IPS-15b (cell line): ENCODE results near the gene PHKA2.
A peak's percentile ranks its signal among the peaks of the same experiment; 100 is the strongest.

ENCODE experiments used
- H3K27me3 ChIP-seq: one replicate; pipeline ENCODE4 v1.6.1; 2013; ENCODE audit warnings: low read length; ENCODE audit not compliant: control insufficient read depth, insufficient read depth
- H3K36me3 ChIP-seq: one replicate; pipeline ENCODE4 v1.6.1; 2013; ENCODE audit warnings: low read length; ENCODE audit not compliant: control insufficient read depth, insufficient read depth
- H3K4me1 ChIP-seq: one replicate; pipeline ENCODE4 v1.6.1; 2013; ENCODE audit warnings: mild to moderate bottlenecking, low read length; ENCODE audit not compliant: control insufficient read depth, insufficient read depth
- H3K4me3 ChIP-seq: one replicate; pipeline ENCODE4 v1.5.1; 2013; ENCODE audit warnings: low read depth, low read length
- H3K9ac ChIP-seq: one replicate; pipeline ENCODE4 v1.6.1; 2013; ENCODE audit warnings: low read depth, mild to moderate bottlenecking, low read length
- H3K9me3 ChIP-seq: one replicate; pipeline ENCODE4 v1.6.1; 2013; ENCODE audit warnings: mild to moderate bottlenecking, low read length; ENCODE audit not compliant: control insufficient read depth, insufficient read depth

The PHKA2 gene

GRCh38 chrX:18895189-18895951, 88.5 kb downstream of the PHKA2 start:
- H3K4me1 ChIP-seq = no peaks in the 10 kb centered on the region
- no peaks in the 10 kb centered on the region for H3K27me3 ChIP-seq
- H3K36me3 ChIP-seq = peaks cover 7% of the 10 kb centered on the region
- no peaks in the 10 kb centered on the region for H3K9me3 ChIP-seq
- no peak overlapping the region for H3K4me3 ChIP-seq
- no peak overlapping the region for H3K9ac ChIP-seq

GRCh38 chrX:18894156-18894555, 89.8 kb downstream of the PHKA2 start:
- no peaks in the 10 kb centered on the region for H3K27me3 ChIP-seq
- no peak overlapping the region for H3K4me3 ChIP-seq
- H3K36me3 ChIP-seq = peaks cover 7% of the 10 kb centered on the region
- no peak overlapping the region for H3K9ac ChIP-seq
- no peaks in the 10 kb centered on the region for H3K4me1 ChIP-seq
- H3K9me3 ChIP-seq = no peaks in the 10 kb centered on the region

GRCh38 chrX:18893536-18893935, 90.4 kb downstream of the PHKA2 start:
- Histone ChIP-seq H3K9ac (no peak overlapping the region), H3K27me3 (no peaks in the 10 kb centered on the region), H3K4me3 (no peak overlapping the region), H3K36me3 (peaks cover 7% of the 10 kb centered on the region), H3K9me3 (no peaks in the 10 kb centered on the region), H3K4me1 (no peaks in the 10 kb centered on the region)

GRCh38 chrX:18892899-18893298, 91.0 kb downstream of the PHKA2 start:
- peaks cover 7% of the 10 kb centered on the region for H3K36me3 ChIP-seq
- H3K4me1 ChIP-seq = no peaks in the 10 kb centered on the region
- no peaks in the 10 kb centered on the region for H3K9me3 ChIP-seq
- H3K9ac ChIP-seq = no peak overlapping the region
- H3K4me3 ChIP-seq = no peak overlapping the region
- no peaks in the 10 kb centered on the region for H3K27me3 ChIP-seq

- H3K9me3 ChIP-seq = no peaks in the 10 kb centered on the region
- no peak overlapping the region for H3K4me3 ChIP-seq
- H3K36me3 ChIP-seq = no peaks in the 10 kb centered on the region
- H3K4me1 ChIP-seq = no peaks in the 10 kb centered on the region
- no peak overlapping the region for H3K9ac ChIP-seq
- no peaks in the 10 kb centered on the region for H3K27me3 ChIP-seq
These were observed 92.4 kb downstream of the PHKA2 start for GRCh38 chrX:18891548-18891945.

GRCh38 chrX:18890724-18891547, 93.0 kb downstream of the PHKA2 start:
- no peak overlapping the region for H3K4me3 ChIP-seq
- no peaks in the 10 kb centered on the region for H3K36me3 ChIP-seq
- no peaks in the 10 kb centered on the region for H3K27me3 ChIP-seq
- H3K4me1 ChIP-seq = peaks cover 5% of the 10 kb centered on the region
- no peaks in the 10 kb centered on the region for H3K9me3 ChIP-seq
- H3K9ac ChIP-seq = no peak overlapping the region

- no peaks in the 10 kb centered on the region for H3K27me3 ChIP-seq
- H3K36me3 ChIP-seq = no peaks in the 10 kb centered on the region
- H3K4me1 ChIP-seq = peaks cover 7% of the 10 kb centered on the region
- no peak overlapping the region for H3K9ac ChIP-seq
- H3K4me3 ChIP-seq = no peak overlapping the region
- no peaks in the 10 kb centered on the region for H3K9me3 ChIP-seq
These were observed 93.9 kb downstream of the PHKA2 start for GRCh38 chrX:18890049-18890381.

GRCh38 chrX:18889346-18890048, 94.4 kb downstream of the PHKA2 start:
- H3K4me1 ChIP-seq = peaks cover 7% of the 10 kb centered on the region
- H3K27me3 ChIP-seq = no peaks in the 10 kb centered on the region
- no peaks in the 10 kb centered on the region for H3K36me3 ChIP-seq

GRCh38 chrX:18888281-18888680, 95.6 kb downstream of the PHKA2 start:
- H3K9me3 ChIP-seq = no peaks in the 10 kb centered on the region
- peaks cover 7% of the 10 kb centered on the region for H3K4me1 ChIP-seq
- no peak overlapping the region for H3K4me3 ChIP-seq
- H3K9ac ChIP-seq = no peak overlapping the region
- no peaks in the 10 kb centered on the region for H3K27me3 ChIP-seq
- no peaks in the 10 kb centered on the region for H3K36me3 ChIP-seq

More at GRCh38 chrX:18889346-18890048, 94.4 kb downstream of the PHKA2 start:
- Histone ChIP-seq H3K4me3 (no peak overlapping the region), H3K9ac (no peak overlapping the region), H3K9me3 (no peaks in the 10 kb centered on the region)

GRCh38 chrX:18887825-18888212, 96.1 kb downstream of the PHKA2 start:
- no peak overlapping the region for H3K4me3 ChIP-seq
- no peaks in the 10 kb centered on the region for H3K36me3 ChIP-seq
- H3K27me3 ChIP-seq = no peaks in the 10 kb centered on the region
- no peaks in the 10 kb centered on the region for H3K9me3 ChIP-seq
- no peak overlapping the region for H3K9ac ChIP-seq
- H3K4me1 ChIP-seq = peaks cover 7% of the 10 kb centered on the region

- peaks cover 7% of the 10 kb centered on the region for H3K4me1 ChIP-seq
- no peaks in the 10 kb centered on the region for H3K27me3 ChIP-seq
These were observed 96.6 kb downstream of the PHKA2 start for GRCh38 chrX:18887177-18887824.

More at GRCh38 chrX:18887177-18887824, 96.6 kb downstream of the PHKA2 start:
- H3K36me3 ChIP-seq = no peaks in the 10 kb centered on the region
- H3K9ac ChIP-seq = no peak overlapping the region
- peak overlapping the region; percentile 43 for H3K4me3 ChIP-seq
- no peaks in the 10 kb centered on the region for H3K9me3 ChIP-seq
